H1 (cell line): ENCODE data around the gene PAXX. TPM values are rescaled to one million over a fixed set of nuclear protein-coding genes. Genes with fewer than 3 reads are reported as not detected.

Experiments
- CTCF ChIA-PET: fragments of 300-600 bp; sonication (Branson Sonifier 250); formaldehyde crosslinking; loops from one replicate; lab custom pipeline; 2021; ENCODE audit not compliant: partially characterized antibody; lab: Charles Lee
- POLR2A ChIA-PET: fragments of 300-600 bp; sonication (Branson Sonifier 250); formaldehyde crosslinking; loops from one replicate; lab custom pipeline; 2021; ENCODE audit warnings: inconsistent platforms; ENCODE audit not compliant: partially characterized antibody; lab: Charles Lee
- DNase-seq, 2 experiments: peaks; one replicate each; pipeline versions ENCODE4 v3.0.0 to v3.0.0-alpha.2; 2010 to 2022; ENCODE audit warnings: low spot score in 2 of 2, low read depth in 1 of 2, mixed read lengths in 1 of 2
- FAIRE-seq: peaks from 2 replicates; lab custom pipeline; 2011; peaks lifted over from hg19 to GRCh38; lab: Jason Lieb, UNC
- H2AFZ ChIP-seq: 2 replicates; pipeline ENCODE4 v1.8.1; 2012; ENCODE audit warnings: low read length, inconsistent platforms
- H2AK5ac ChIP-seq: 2 replicates; pipeline ENCODE4 v1.6.1; 2013; ENCODE audit warnings: low read depth, low read length
- H2BK120ac ChIP-seq: replicated peaks from 2 replicates; pipeline ENCODE3; 2013; ENCODE audit warnings: low read depth, low read length, inconsistent platforms
- H2BK12ac ChIP-seq: 2 replicates; pipeline ENCODE4 v1.6.1; 2013; ENCODE audit warnings: low read depth, low read length
- H2BK15ac ChIP-seq: 2 replicates; pipeline ENCODE4 v1.6.1; 2013; ENCODE audit warnings: low read length
- H2BK20ac ChIP-seq: 2 replicates; pipeline ENCODE4 v1.6.1; 2013; ENCODE audit warnings: low read length
- H2BK5ac ChIP-seq: 2 replicates; pipeline ENCODE4 v1.6.1; 2013; ENCODE audit warnings: low read depth, low read length
- H3K14ac ChIP-seq: 2 replicates; pipeline ENCODE4 v1.6.1; 2013; ENCODE audit warnings: inconsistent platforms; ENCODE audit not compliant: insufficient read length
- H3K18ac ChIP-seq: 2 replicates; pipeline ENCODE4 v1.6.1; 2013; ENCODE audit warnings: low read length; ENCODE audit errors: extremely low read depth
- H3K23ac ChIP-seq: 2 replicates; pipeline ENCODE4 v1.6.1; 2013; ENCODE audit warnings: inconsistent platforms; ENCODE audit not compliant: insufficient read length
- H3K23me2 ChIP-seq: 2 replicates; pipeline ENCODE4 v1.6.1; 2013; ENCODE audit warnings: low read depth, low read length
- H3K27ac ChIP-seq: 2 replicates; pipeline ENCODE4 v1.6.1; 2011; ENCODE audit warnings: low read depth, low read length, inconsistent platforms
- H3K27me3 ChIP-seq, 4 experiments: replicated peaks in 1 of 4; 1 replicate in 1 of 4; 2 replicates in 3 of 4; pipeline versions ENCODE4 v1.6.1 to v1.8.1; 2011 to 2013; ENCODE audit warnings: low read length in 3 of 4, mild to moderate bottlenecking in 3 of 4, inconsistent platforms in 2 of 4, mixed read lengths in 2 of 4, moderate library complexity in 1 of 4; ENCODE audit not compliant: control insufficient read depth in 3 of 4, insufficient read depth in 3 of 4; ENCODE audit errors: extremely low read depth in 1 of 4
- H3K36me3 ChIP-seq, 4 experiments: 2 replicates each; pipeline versions ENCODE4 v1.6.1 to v1.8.1; 2011 to 2013; ENCODE audit warnings: mild to moderate bottlenecking in 4 of 4, low read length in 3 of 4, moderate library complexity in 2 of 4, control low read depth in 1 of 4, inconsistent platforms in 1 of 4; ENCODE audit not compliant: insufficient read depth in 4 of 4, control insufficient read depth in 2 of 4
- H3K4ac ChIP-seq: replicated peaks from 2 replicates; pipeline ENCODE3; 2013; ENCODE audit warnings: low read length, low read depth, mixed read lengths, inconsistent platforms; ENCODE audit not compliant: insufficient read length
- H3K4me1 ChIP-seq, 4 experiments: replicated peaks in 1 of 4; 1 replicate in 1 of 4; 2 replicates in 3 of 4; pipeline versions ENCODE4 v1.6.1 to v1.8.1; 2011 to 2013; ENCODE audit warnings: low read length in 3 of 4, inconsistent platforms in 2 of 4, mixed read lengths in 1 of 4; ENCODE audit not compliant: insufficient read depth in 4 of 4, control insufficient read depth in 3 of 4
- H3K4me2 ChIP-seq, 2 experiments: 2 replicates each; pipeline versions ENCODE4 v1.6.1 to v1.8.1; 2011 to 2013; ENCODE audit warnings: low read depth in 2 of 2, low read length in 2 of 2, control low read depth in 1 of 2, inconsistent platforms in 1 of 2, mild to moderate bottlenecking in 1 of 2; ENCODE audit not compliant: insufficient read depth in 1 of 2
- H3K4me3 ChIP-seq, 4 experiments: fragments of 200-600, 300-600 bp in 1 of 4; sonication (generic), shearing (Covaris generic), sonication (Bioruptor Twin) in 1 of 4; 2 replicates each; pipeline versions ENCODE4 v1.5.1 to v1.8.1; 2011 to 2016; ENCODE audit warnings: low read length in 4 of 4, low read depth in 3 of 4, control low read depth in 2 of 4, inconsistent platforms in 2 of 4, mild to moderate bottlenecking in 2 of 4, mixed read lengths in 1 of 4, moderate library complexity in 1 of 4; ENCODE audit not compliant: insufficient read depth in 2 of 4; ENCODE audit errors: extremely low read depth in 1 of 4
- H3K56ac ChIP-seq: replicated peaks from 2 replicates; pipeline ENCODE3; 2013; ENCODE audit warnings: low read depth, mild to moderate bottlenecking, mixed read lengths, low read length, inconsistent platforms; ENCODE audit not compliant: insufficient read length
- H3K79me1 ChIP-seq: 2 replicates; pipeline ENCODE4 v1.6.1; 2013; ENCODE audit warnings: low read depth, low read length, control low read depth
- H3K79me2 ChIP-seq, 2 experiments: 2 replicates each; pipeline versions ENCODE4 v1.6.1 to v1.8.1; 2012 to 2013; ENCODE audit warnings: low read length in 2 of 2, mild to moderate bottlenecking in 2 of 2, inconsistent platforms in 1 of 2; ENCODE audit not compliant: insufficient read depth in 2 of 2, control insufficient read depth in 1 of 2
- H3K9ac ChIP-seq, 4 experiments: replicated peaks in 1 of 4; 1 replicate in 1 of 4; 2 replicates in 3 of 4; pipeline versions ENCODE4 v1.6.1 to v1.8.1; 2011 to 2013; ENCODE audit warnings: low read depth in 3 of 4, low read length in 3 of 4, control low read depth in 2 of 4, mild to moderate bottlenecking in 2 of 4, moderate library complexity in 2 of 4, inconsistent platforms in 1 of 4; ENCODE audit errors: extremely low read depth in 1 of 4
- H3K9me3 ChIP-seq, 2 experiments: 2 replicates each; pipeline versions ENCODE4 v1.6.1 to v1.8.1; 2012 to 2013; ENCODE audit warnings: mild to moderate bottlenecking in 2 of 2, moderate library complexity in 2 of 2, control low read depth in 1 of 2, inconsistent platforms in 1 of 2, low read depth in 1 of 2, low read length in 1 of 2, mixed read lengths in 1 of 2; ENCODE audit not compliant: insufficient read depth in 2 of 2
- H4K20me1 ChIP-seq, 2 experiments: replicated peaks in 1 of 2; 2 replicates each; pipeline versions ENCODE3 to v1.8.1; 2011 to 2013; ENCODE audit warnings: inconsistent platforms in 2 of 2, low read length in 2 of 2, mild to moderate bottlenecking in 1 of 2; ENCODE audit not compliant: insufficient read depth in 2 of 2, control insufficient read depth in 1 of 2
- H4K5ac ChIP-seq: 2 replicates; pipeline ENCODE4 v1.6.1; 2013; ENCODE audit warnings: low read length, low read depth, mixed read lengths, inconsistent platforms; ENCODE audit not compliant: insufficient read length
- H4K8ac ChIP-seq: 2 replicates; pipeline ENCODE4 v1.8.0; 2013; ENCODE audit warnings: mild to moderate bottlenecking, moderate library complexity, low read length, inconsistent platforms; ENCODE audit not compliant: insufficient read depth; ENCODE audit errors: extremely low read depth
- H4K91ac ChIP-seq: replicated peaks from 2 replicates; pipeline ENCODE3; 2013; ENCODE audit warnings: low read length, mixed read lengths, inconsistent platforms; ENCODE audit not compliant: insufficient read length
- EGR1 ChIP-seq: IDR thresholded peaks from 2 replicates; pipeline ENCODE4 v1.6.1; 2011; ENCODE audit warnings: low read depth, low read length, borderline replicate concordance
- JUN ChIP-seq: IDR thresholded peaks from 2 replicates; pipeline ENCODE4 v1.6.1; 2011; ENCODE audit warnings: low read depth, mild to moderate bottlenecking, improper control_type of control experiment, low read length
- KDM1A ChIP-seq: fragments of 200-600, 300-600 bp; sonication (generic); IDR thresholded peaks from 2 replicates; pipeline ENCODE4 v1.7.1; 2016; ENCODE audit warnings: mild to moderate bottlenecking, low read length, borderline replicate concordance
- KDM5A ChIP-seq: fragments of 200-600 bp; IDR thresholded peaks from 2 replicates; pipeline ENCODE4 v1.7.1; 2012; ENCODE audit warnings: mild to moderate bottlenecking, low read length, inconsistent platforms, mixed read lengths
- TEAD4 ChIP-seq: IDR thresholded peaks from 2 replicates; pipeline ENCODE4 v1.6.1; 2012; ENCODE audit warnings: low read depth, low read length, inconsistent platforms, mixed read lengths
- WGBS, 2 experiments: shearing (Covaris generic) in 1 of 2; methylation state at CpG; one replicate each; pipeline versions ENCODE4 v1.1.6 to v1.1.7; 2013 to 2015; ENCODE audit warnings: low lambda C conversion rate in 2 of 2, mixed read lengths in 2 of 2, inconsistent platforms in 1 of 2, low coverage in 1 of 2, missing lambda C conversion rate in 1 of 2; ENCODE audit not compliant: insufficient replicate concordance in 2 of 2, insufficient coverage in 1 of 2, insufficient read length in 1 of 2; ENCODE audit errors: extremely low coverage in 1 of 2, missing lambda C conversion rate in 1 of 2; 5-methylcytosine and 5-hydroxymethylcytosine counted together
- polyA plus RNA-seq, 7 experiments: library from polyadenylated mRNA; depleted of rRNA in 3 of 7; stranded (reverse) in 5 of 7; unstranded in 2 of 7; fragments of >200 nt in 5 of 7; fragments of 200-250 nt in 2 of 7; gene quantifications; 1 replicate in 5 of 7; 2 replicates in 1 of 7; 4 replicates in 1 of 7; pipeline versions ENCODE4 v1.2.1 to v1.2.3, GENCODE V29; 2011 to 2013; ENCODE audit warnings: missing spikeins in 2 of 7, mixed read lengths in 2 of 7
- total RNA-seq: library from RNA; stranded (reverse); fragmentation: NEBNext Ultra II Directional; extraction: Animal tissue kit (Norgen Biotek cat#: 25700); gene quantifications from 2 replicates; pipeline ENCODE4 v1.2.1, GENCODE V29; 2021

The PAXX gene
- total and polyA plus RNA-seq, 2 of the 8 experiments (the other 6 are each of a cell fraction or from before 2014, with no cell fraction given) = 43.4 to 45.9 TPM

DNA sequence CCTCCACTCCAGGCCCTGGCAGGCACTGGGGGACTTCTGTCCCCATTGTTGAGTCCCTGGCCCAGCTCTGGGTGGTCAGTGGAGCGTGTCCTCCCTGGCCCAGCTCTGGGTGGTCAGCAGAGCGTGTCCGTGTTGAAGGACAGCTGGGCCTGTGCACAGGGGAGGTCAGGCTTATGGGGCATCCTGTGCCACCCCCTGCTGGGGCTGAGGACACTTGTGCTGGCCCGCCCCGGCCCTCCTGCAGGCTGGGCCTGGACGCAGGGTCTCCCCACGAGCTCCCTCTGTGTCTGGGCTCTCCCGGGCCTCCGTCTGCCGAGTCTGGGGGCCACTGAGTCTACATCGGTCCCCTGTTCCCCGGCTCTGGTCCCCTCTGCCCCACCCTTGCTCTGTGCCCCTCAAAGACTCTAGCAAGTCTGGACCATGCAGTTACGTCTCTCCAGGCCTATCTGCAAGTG is 15.6 kb downstream of the PAXX start:
- CTCF ChIA-PET = interaction anchor here (0.8 to 2.5 kb wide), 5 partner anchors 10 to 60 kb away, joined by 3 to 11 read pairs (median 3); partner anchors contain the start of gene PTGDS

More for the DNA sequence above, 15.6 kb downstream of the PAXX start:
- Histone ChIP-seq H3K4me1 (peaks cover 0 to 2% (median 0%) of the 10 kb centered on the region in 4 experiments; a peak in 2 of 7 replicates), H4K20me1 (no peaks in the 10 kb centered on the region), H2BK5ac (no peak overlapping the region), H2BK20ac (no peak overlapping the region), H2AFZ (no peak overlapping the region), H3K4me2 (no peak overlapping the region), H2BK12ac (no peak overlapping the region), H3K23ac (no peak overlapping the region), H3K56ac (no peak overlapping the region), H3K79me1 (no peaks in the 10 kb centered on the region), H3K18ac (no peak overlapping the region), H3K27ac (no peak overlapping the region), H4K8ac (no peak overlapping the region), H3K4me3 (no peak overlapping the region), H3K79me2 (no peaks in the 10 kb centered on the region), H3K9ac (no peak overlapping the region), H3K23me2 (no peaks in the 10 kb centered on the region), H2AK5ac (no peak overlapping the region), H4K91ac (no peak overlapping the region), H3K14ac (no peak overlapping the region), H4K5ac (no peak overlapping the region), H2BK15ac (no peak overlapping the region), H3K27me3 (no peaks in the 10 kb centered on the region), H3K36me3 (no peaks in the 10 kb centered on the region), H3K4ac (no peak overlapping the region), H3K9me3 (peaks cover 0 to 10% of the 10 kb centered on the region in 2 experiments; a peak in 1 of 4 replicates), H2BK120ac (no peak overlapping the region)
- DNase-seq (no peak), FAIRE-seq (no peak)
- TF ChIP-seq TEAD4 (no peak), KDM1A (no peak), JUN (no peak), EGR1 (no peak), KDM5A (no peak)
- POLR2A ChIA-PET = no interaction called here
- WGBS, 2 experiments = 93% methylated on average over 13 of the region's 13 CpGs; no CpG with 5 or more reads in 1 of the 2 experiments
